ENCODE results near the gene SNAP25.

SNAP25 gene

GRCh38 chr20:10318291-10319024 lies 99.8 kb downstream of the SNAP25 start:
- H3K4me1 ChIP-seq (ENCODE audit: control insufficient read depth, insufficient read depth, low read length, poor library complexity, severe bottlenecking), result peaks cover 25% of the 10 kb centered on the region
- H3K4me3 ChIP-seq (ENCODE audit: extremely low read depth, insufficient read depth, low read length, poor library complexity, severe bottlenecking), result no peak overlapping the region
- H3K27ac ChIP-seq (ENCODE audit: low read depth, low read length, severe bottlenecking), result no peak overlapping the region
- WGBS, 2 experiments (ENCODE audit: insufficient coverage in 2 of 2), result 87 to 95% methylated on average over 2 to 3 of the region's 5 CpGs
- peaks cover 15% of the 10 kb centered on the region for H3K9me3 ChIP-seq (ENCODE audit: control insufficient read depth, low read length)
- H3K36me3 ChIP-seq (ENCODE audit: control insufficient read depth, insufficient read depth, low read length), result no peaks in the 10 kb centered on the region

DNA sequence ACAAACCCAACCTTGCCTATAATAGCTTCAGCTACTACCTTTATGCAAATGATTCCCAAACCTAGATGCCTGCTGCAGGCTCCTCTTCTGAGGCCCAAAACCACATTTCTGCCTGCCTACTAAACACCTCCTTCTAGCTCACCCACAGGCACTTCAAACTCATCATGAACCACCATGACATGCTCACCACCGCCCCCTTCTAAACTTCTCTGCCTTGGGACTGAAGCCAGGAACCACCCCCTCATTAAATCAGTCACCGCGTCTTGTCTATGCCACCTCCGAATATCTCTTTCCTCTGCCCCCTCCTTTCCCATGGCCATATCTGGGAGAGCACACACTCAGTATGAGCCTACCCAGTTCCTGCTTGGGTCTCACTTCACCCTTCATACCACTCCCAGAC lies 101.2 kb downstream of the SNAP25 start:
- 91 to 92% methylated on average over 3 to 4 of the region's 4 CpGs for WGBS, 2 experiments (ENCODE audit: insufficient coverage in 2 of 2)
- no peak overlapping the region for H3K27ac ChIP-seq (ENCODE audit: low read depth, low read length, severe bottlenecking)
- H3K9me3 ChIP-seq (ENCODE audit: control insufficient read depth, low read length), result peaks cover 15% of the 10 kb centered on the region
- no peak overlapping the region for H3K4me3 ChIP-seq (ENCODE audit: extremely low read depth, insufficient read depth, low read length, poor library complexity, severe bottlenecking)
- H3K4me1 ChIP-seq (ENCODE audit: control insufficient read depth, insufficient read depth, low read length, poor library complexity, severe bottlenecking), result peaks cover 17% of the 10 kb centered on the region
- no peaks in the 10 kb centered on the region for H3K36me3 ChIP-seq (ENCODE audit: control insufficient read depth, insufficient read depth, low read length)

DNA sequence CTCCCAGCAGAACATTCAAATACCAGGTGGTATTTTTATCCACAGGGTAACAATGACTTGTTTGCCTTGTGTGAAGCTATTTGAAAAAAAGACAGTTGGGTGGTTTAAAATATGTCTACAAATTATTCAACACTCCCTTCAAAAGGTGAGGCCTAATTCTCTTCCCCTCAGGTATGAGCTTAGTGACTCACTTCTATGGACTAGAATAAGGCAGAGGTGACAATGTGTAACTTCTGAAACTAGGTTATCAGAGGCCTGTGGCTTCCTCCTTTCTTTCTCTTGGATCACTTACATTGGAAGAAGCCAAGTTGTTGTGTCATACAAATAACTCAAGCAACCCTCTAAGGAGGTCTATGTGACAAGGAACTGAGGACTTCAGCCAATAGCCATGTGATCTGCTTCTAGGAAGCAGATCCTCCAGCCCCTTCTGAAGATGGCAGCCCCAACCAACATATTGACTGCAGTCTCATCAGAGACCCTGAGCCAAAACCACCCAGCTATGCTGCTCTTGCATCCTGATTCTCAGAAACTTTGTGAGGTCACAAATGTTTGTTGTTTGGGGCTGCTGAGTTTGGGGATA lies 102.6 kb downstream of the SNAP25 start:
- Histone ChIP-seq H3K4me1 (ENCODE audit: control insufficient read depth, insufficient read depth, low read length, poor library complexity, severe bottlenecking) (peaks cover 11% of the 10 kb centered on the region), H3K36me3 (ENCODE audit: control insufficient read depth, insufficient read depth, low read length) (no peaks in the 10 kb centered on the region), H3K9me3 (ENCODE audit: control insufficient read depth, low read length) (peaks cover 11% of the 10 kb centered on the region), H3K27ac (ENCODE audit: low read depth, low read length, severe bottlenecking) (no peak overlapping the region), H3K4me3 (ENCODE audit: extremely low read depth, insufficient read depth, low read length, poor library complexity, severe bottlenecking) (no peak overlapping the region)

DNA sequence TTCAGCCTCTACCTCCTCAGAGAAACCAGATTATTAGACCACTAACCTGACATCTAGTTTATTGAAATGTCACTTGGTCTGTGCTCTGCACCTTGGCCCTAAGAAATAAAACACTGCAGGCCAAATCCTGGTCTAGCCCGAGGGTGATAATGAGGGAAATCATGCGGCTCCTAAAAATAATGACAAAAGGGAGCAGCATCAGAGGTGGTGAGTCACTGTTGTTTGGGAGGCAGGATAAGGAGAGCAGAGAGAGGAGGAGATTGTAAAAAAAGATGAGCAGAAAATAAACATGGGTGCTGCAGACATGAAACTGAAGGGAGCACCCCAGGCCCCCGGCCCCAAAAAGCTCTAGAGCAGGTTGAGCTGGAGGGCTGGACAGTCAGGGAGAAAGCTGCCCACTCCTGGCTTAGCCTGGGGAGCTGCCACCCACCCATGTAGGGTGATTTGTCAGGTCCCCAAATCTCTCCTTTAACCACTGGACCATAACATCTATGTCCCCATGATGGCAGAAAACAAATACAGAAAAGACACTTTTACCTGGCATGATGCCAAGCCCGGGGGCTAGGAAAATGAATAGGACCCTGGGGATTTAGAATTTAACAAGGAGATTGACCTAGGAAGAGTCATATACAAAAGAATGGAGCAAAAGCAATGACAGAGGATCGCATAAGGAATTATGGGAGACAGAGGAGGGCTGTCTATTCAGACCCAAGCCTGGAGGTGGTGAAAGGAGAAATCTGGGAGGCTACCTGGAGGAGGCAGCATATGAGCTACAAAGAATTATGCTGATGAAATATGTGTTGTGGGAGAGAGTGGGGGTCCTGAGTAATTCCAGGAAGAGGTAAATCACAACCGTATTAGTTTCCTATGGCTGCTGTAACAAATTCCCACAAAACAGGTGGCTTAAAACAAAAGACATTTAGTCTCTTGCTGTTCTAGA lies 103.7 kb downstream of the SNAP25 start:
- Histone ChIP-seq H3K27ac (ENCODE audit: low read depth, low read length, severe bottlenecking) (no peak overlapping the region), H3K36me3 (ENCODE audit: control insufficient read depth, insufficient read depth, low read length) (no peaks in the 10 kb centered on the region), H3K9me3 (ENCODE audit: control insufficient read depth, low read length) (no peaks in the 10 kb centered on the region), H3K4me3 (ENCODE audit: extremely low read depth, insufficient read depth, low read length, poor library complexity, severe bottlenecking) (no peak overlapping the region), H3K4me1 (ENCODE audit: control insufficient read depth, insufficient read depth, low read length, poor library complexity, severe bottlenecking) (peaks cover 11% of the 10 kb centered on the region)
- WGBS, 2 experiments (ENCODE audit: insufficient coverage in 2 of 2), result 71 to 77% methylated on average over 5 to 6 of the region's 6 CpGs

GRCh38 chr20:10323729-10324128 lies 105.1 kb downstream of the SNAP25 start:
- 88 to 94% methylated on average over 4 of the region's 4 CpGs for WGBS, 2 experiments (ENCODE audit: insufficient coverage in 2 of 2)
- no peaks in the 10 kb centered on the region for H3K36me3 ChIP-seq (ENCODE audit: control insufficient read depth, insufficient read depth, low read length)
- no peak overlapping the region for H3K27ac ChIP-seq (ENCODE audit: low read depth, low read length, severe bottlenecking)
- H3K4me1 ChIP-seq (ENCODE audit: control insufficient read depth, insufficient read depth, low read length, poor library complexity, severe bottlenecking), result peaks cover 18% of the 10 kb centered on the region
- no peak overlapping the region for H3K4me3 ChIP-seq (ENCODE audit: extremely low read depth, insufficient read depth, low read length, poor library complexity, severe bottlenecking)
- H3K9me3 ChIP-seq (ENCODE audit: control insufficient read depth, low read length), result no peaks in the 10 kb centered on the region

GRCh38 chr20:10324198-10324847 lies 105.7 kb downstream of the SNAP25 start:
- Histone ChIP-seq H3K36me3 (ENCODE audit: control insufficient read depth, insufficient read depth, low read length) (no peaks in the 10 kb centered on the region), H3K9me3 (ENCODE audit: control insufficient read depth, low read length) (no peaks in the 10 kb centered on the region), H3K4me1 (ENCODE audit: control insufficient read depth, insufficient read depth, low read length, poor library complexity, severe bottlenecking) (peaks cover 19% of the 10 kb centered on the region), H3K4me3 (ENCODE audit: extremely low read depth, insufficient read depth, low read length, poor library complexity, severe bottlenecking) (no peak overlapping the region), H3K27ac (ENCODE audit: low read depth, low read length, severe bottlenecking) (no peak overlapping the region)
- 94 to 96% methylated on average over 8 of the region's 8 CpGs for WGBS, 2 experiments (ENCODE audit: insufficient coverage in 2 of 2)

- H3K27ac ChIP-seq (ENCODE audit: low read depth, low read length, severe bottlenecking), result no peak overlapping the region
These were observed 110.2 kb downstream of the SNAP25 start for GRCh38 chr20:10328897-10329255.

DNA sequence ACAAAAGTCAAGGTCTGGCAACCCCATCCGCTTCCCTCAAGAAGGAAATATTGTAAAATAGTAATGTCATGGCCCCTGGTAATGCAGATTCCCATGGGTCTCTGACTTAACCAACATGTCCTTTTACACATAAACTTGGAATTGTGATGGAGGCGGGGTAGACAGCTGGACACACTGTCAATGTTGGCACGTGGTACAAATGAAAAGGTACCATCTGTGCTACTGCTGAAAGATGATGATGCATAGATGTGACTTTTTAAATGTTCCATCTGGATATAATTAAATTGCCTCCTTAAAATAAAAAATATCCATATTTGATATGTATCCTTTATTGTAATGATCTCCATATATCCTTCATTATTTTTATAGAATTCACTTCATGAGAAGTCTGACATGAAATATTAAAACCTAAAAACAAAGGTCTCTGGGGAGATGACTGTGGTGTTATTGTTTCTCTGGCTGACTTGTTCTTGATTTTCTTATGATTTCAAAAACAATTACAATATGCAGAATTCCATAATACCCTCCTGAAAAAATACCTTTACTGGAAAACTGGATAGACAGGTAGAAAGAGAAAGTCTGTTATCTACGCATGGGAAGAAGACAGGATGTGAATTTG lies 110.9 kb downstream of the SNAP25 start:
- WGBS, 2 experiments (ENCODE audit: insufficient coverage in 2 of 2), result no CpG with 5 or more reads among the region's 4 CpGs
- H3K9me3 ChIP-seq (ENCODE audit: control insufficient read depth, low read length), result no peaks in the 10 kb centered on the region
- H3K27ac ChIP-seq (ENCODE audit: low read depth, low read length, severe bottlenecking), result no peak overlapping the region
- no peak overlapping the region for H3K4me3 ChIP-seq (ENCODE audit: extremely low read depth, insufficient read depth, low read length, poor library complexity, severe bottlenecking)
- H3K36me3 ChIP-seq (ENCODE audit: control insufficient read depth, insufficient read depth, low read length), result no peaks in the 10 kb centered on the region
- H3K4me1 ChIP-seq (ENCODE audit: control insufficient read depth, insufficient read depth, low read length, poor library complexity, severe bottlenecking), result peaks cover 12% of the 10 kb centered on the region

More at GRCh38 chr20:10328897-10329255, 110.2 kb downstream of the SNAP25 start:
- no peak overlapping the region for H3K4me3 ChIP-seq (ENCODE audit: extremely low read depth, insufficient read depth, low read length, poor library complexity, severe bottlenecking)
- H3K36me3 ChIP-seq (ENCODE audit: control insufficient read depth, insufficient read depth, low read length), result no peaks in the 10 kb centered on the region
- peaks cover 12% of the 10 kb centered on the region for H3K4me1 ChIP-seq (ENCODE audit: control insufficient read depth, insufficient read depth, low read length, poor library complexity, severe bottlenecking)
- no peaks in the 10 kb centered on the region for H3K9me3 ChIP-seq (ENCODE audit: control insufficient read depth, low read length)
- no CpG with 5 or more reads among the region's 4 CpGs for WGBS, 2 experiments (ENCODE audit: insufficient coverage in 2 of 2)

GRCh38 chr20:10330071-10330470 lies 111.4 kb downstream of the SNAP25 start:
- no peaks in the 10 kb centered on the region for H3K36me3 ChIP-seq (ENCODE audit: control insufficient read depth, insufficient read depth, low read length)
- WGBS, 2 experiments (ENCODE audit: insufficient coverage in 2 of 2), result 86 to 89% methylated on average over 1 of the region's 4 CpGs
- no peaks in the 10 kb centered on the region for H3K9me3 ChIP-seq (ENCODE audit: control insufficient read depth, low read length)
- peaks cover 12% of the 10 kb centered on the region for H3K4me1 ChIP-seq (ENCODE audit: control insufficient read depth, insufficient read depth, low read length, poor library complexity, severe bottlenecking)
- no peak overlapping the region for H3K4me3 ChIP-seq (ENCODE audit: extremely low read depth, insufficient read depth, low read length, poor library complexity, severe bottlenecking)
- no peak overlapping the region for H3K27ac ChIP-seq (ENCODE audit: low read depth, low read length, severe bottlenecking)
